Karpas-422 (cell line): Measurements from ENCODE around the gene PCCA. TPM values are rescaled to one million over a fixed set of nuclear protein-coding genes. Genes with fewer than 3 reads are reported as not detected.

Experiments used
- DNase-seq: peaks from one replicate; pipeline ENCODE4 v3.0.0-alpha.2; 2015
- H2AFZ ChIP-seq: fragments of 200-600 bp; sonication (generic); 2 replicates; pipeline ENCODE4 v1.6.1; 2014; ENCODE audit warnings: antibody characterized with exemption, low read length, mixed read lengths
- H3K27ac ChIP-seq: fragments of 200-600 bp; sonication (generic); 2 replicates; pipeline ENCODE4 v1.5.1; 2014; ENCODE audit warnings: mild to moderate bottlenecking, low read length, moderate library complexity
- H3K27me3 ChIP-seq: fragments of 200-600 bp; sonication (generic); 2 replicates; pipeline ENCODE4 v1.6.1; 2014; ENCODE audit warnings: low read length, mixed read lengths
- H3K36me3 ChIP-seq: fragments of 200-600 bp; sonication (generic); 2 replicates; pipeline ENCODE4 v1.6.1; 2014; ENCODE audit warnings: low read length, mixed read lengths; ENCODE audit not compliant: insufficient read depth
- H3K4me1 ChIP-seq: fragments of 200-600 bp; sonication (generic); 2 replicates; pipeline ENCODE4 v1.6.1; 2014; ENCODE audit warnings: mild to moderate bottlenecking, low read length, mixed read lengths
- H3K4me2 ChIP-seq: fragments of 200-600 bp; sonication (generic); 2 replicates; pipeline ENCODE4 v1.6.1; 2014; ENCODE audit warnings: low read length, low read depth, mild to moderate bottlenecking; ENCODE audit not compliant: poor library complexity, severe bottlenecking
- H3K4me3 ChIP-seq: fragments of 200-600 bp; sonication (generic); 2 replicates; pipeline ENCODE4 v1.5.1; 2014; ENCODE audit warnings: mild to moderate bottlenecking, antibody characterized with exemption, low read length, mixed read lengths
- H3K79me2 ChIP-seq: fragments of 200-600 bp; sonication (generic); 2 replicates; pipeline ENCODE4 v1.6.1; 2014; ENCODE audit warnings: mild to moderate bottlenecking, low read length, mixed read lengths
- H3K9ac ChIP-seq: fragments of 200-600 bp; sonication (generic); 2 replicates; pipeline ENCODE4 v1.6.0; 2014; ENCODE audit warnings: low read length
- H3K9me2 ChIP-seq: fragments of 200-600 bp; sonication (generic), shearing (Covaris generic); replicated peaks from 2 replicates; pipeline ENCODE4 v1.6.0; 2014; ENCODE audit warnings: mild to moderate bottlenecking, low read length, moderate library complexity; ENCODE audit not compliant: insufficient read depth
- H3K9me3 ChIP-seq: fragments of 300-700, 200-600 bp; sonication (generic); 2 replicates; pipeline ENCODE4 v1.6.1; 2014; ENCODE audit warnings: low read length, mixed read lengths
- H4K20me1 ChIP-seq: fragments of 200-600 bp; sonication (generic); 2 replicates; pipeline ENCODE4 v1.6.1; 2014; ENCODE audit warnings: mild to moderate bottlenecking, antibody characterized with exemption, low read length, low read depth; ENCODE audit not compliant: insufficient read depth
- total RNA-seq: library from RNA; depleted of rRNA; stranded (reverse); fragments of >200 nt; shearing (Covaris generic); gene quantifications from 2 replicates; pipeline ENCODE4 v1.2.3, GENCODE V29; 2014; ENCODE audit warnings: low replicate concordance

The PCCA gene
- total RNA-seq, 1 experiment from 2014 or later: 7.0 TPM

DNA sequence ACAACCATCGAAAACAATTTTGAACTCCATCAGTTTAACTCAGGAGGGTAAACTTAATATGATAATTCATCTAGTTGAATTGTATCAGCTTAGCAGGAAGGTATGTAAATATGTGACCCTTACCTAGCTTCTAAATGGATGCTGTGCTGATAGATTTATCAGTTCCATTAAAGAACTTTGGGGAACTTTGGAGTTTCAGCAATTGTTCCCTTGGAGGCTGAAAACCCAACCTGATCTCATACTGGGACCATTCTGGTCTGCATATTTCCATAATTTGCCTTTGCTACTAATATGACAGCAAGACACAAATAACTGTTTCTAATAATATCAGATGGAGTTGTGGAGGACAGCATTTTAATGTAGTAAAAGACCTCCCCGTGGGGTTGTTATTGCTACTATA, 371.9 kb downstream of the PCCA start:
- no peaks in the 10 kb centered on the region for H3K79me2 ChIP-seq
- H3K9me2 ChIP-seq: no peaks in the 10 kb centered on the region
- H3K4me3 ChIP-seq: no peak overlapping the region
- no peak overlapping the region for H2AFZ ChIP-seq
- no peaks in the 10 kb centered on the region for H3K9me3 ChIP-seq
- no peak overlapping the region for H3K27ac ChIP-seq
- no peaks in the 10 kb centered on the region for H4K20me1 ChIP-seq
- no peak overlapping the region for H3K9ac ChIP-seq
- DNase-seq: no peak
- H3K4me1 ChIP-seq: peaks cover 5% of the 10 kb centered on the region; the same call in 1 of the 2 replicates
- no peaks in the 10 kb centered on the region for H3K36me3 ChIP-seq
- H3K27me3 ChIP-seq: no peaks in the 10 kb centered on the region
- H3K4me2 ChIP-seq: no peak overlapping the region

DNA sequence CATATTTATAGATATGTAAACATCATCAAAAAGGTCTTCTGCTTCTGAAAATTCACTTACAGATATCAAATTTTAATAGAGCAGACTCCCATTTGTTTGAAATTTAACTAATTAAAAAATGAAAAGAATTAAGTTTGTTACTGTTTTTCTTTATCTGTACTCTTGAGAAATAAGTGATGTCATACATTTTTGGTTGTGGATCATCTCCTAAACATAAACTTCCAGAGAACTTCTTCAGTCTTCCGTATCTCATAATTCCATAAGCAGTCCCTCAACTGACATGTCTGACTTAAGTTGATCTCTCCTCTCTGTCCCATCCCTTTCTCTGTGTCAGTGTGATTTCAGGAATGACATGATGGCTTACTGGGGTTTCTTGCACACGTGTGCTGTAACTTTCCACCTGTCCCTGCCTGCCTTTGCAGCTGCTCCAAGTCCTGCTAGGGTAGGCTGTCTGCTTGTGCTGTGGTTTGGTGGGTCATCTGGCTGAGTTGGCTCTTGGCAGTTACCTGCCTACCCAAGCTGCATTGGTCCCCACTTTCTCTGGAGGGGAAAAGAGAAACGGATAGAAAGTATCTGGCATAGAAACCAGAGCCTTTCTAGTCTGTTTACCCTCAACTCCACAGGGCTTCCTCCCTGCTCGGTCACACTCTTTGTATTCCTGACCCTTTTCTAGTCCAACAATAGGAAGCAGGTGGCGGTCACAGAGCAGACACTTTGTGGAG, 372.6 kb downstream of the PCCA start:
- Histone ChIP-seq H3K27ac (no peak overlapping the region), H3K4me2 (no peak overlapping the region), H3K36me3 (no peaks in the 10 kb centered on the region), H2AFZ (no peak overlapping the region), H3K27me3 (no peaks in the 10 kb centered on the region), H3K9me3 (no peaks in the 10 kb centered on the region), H3K9ac (no peak overlapping the region), H3K79me2 (no peaks in the 10 kb centered on the region), H3K9me2 (no peaks in the 10 kb centered on the region), H3K4me1 (peaks cover 5% of the 10 kb centered on the region; the same call in 1 of the 2 replicates), H3K4me3 (no peak overlapping the region), H4K20me1 (no peaks in the 10 kb centered on the region)
- no peak for DNase-seq

DNA sequence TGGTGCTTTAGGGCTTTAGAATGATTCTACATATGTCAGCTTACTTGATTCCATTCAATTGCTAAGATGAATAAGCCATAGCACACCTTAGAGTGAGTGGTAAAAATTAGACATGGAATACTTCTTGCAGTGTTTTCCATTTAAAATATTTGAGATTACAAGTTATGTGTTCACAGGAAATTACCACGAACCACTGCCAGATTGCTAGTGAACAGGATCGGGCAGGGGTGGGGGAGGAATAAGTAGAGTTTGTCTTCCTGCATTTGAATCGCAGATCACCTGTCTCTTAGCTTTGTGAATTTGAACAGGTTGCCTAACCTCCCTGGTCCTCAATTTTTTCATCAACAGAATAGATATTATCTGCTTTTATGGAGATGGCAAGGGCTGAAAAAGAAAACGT, 375.1 kb downstream of the PCCA start:
- Histone ChIP-seq H3K36me3 (no peaks in the 10 kb centered on the region), H3K9me3 (no peaks in the 10 kb centered on the region), H3K27ac (no peak overlapping the region), H3K9ac (no peak overlapping the region), H4K20me1 (no peaks in the 10 kb centered on the region), H3K27me3 (no peaks in the 10 kb centered on the region), H3K4me2 (no peak overlapping the region), H3K4me1 (peaks cover 5% of the 10 kb centered on the region; the same call in 1 of the 2 replicates), H2AFZ (no peak overlapping the region), H3K9me2 (no peaks in the 10 kb centered on the region), H3K79me2 (no peaks in the 10 kb centered on the region), H3K4me3 (no peak overlapping the region)
- no peak for DNase-seq

DNA sequence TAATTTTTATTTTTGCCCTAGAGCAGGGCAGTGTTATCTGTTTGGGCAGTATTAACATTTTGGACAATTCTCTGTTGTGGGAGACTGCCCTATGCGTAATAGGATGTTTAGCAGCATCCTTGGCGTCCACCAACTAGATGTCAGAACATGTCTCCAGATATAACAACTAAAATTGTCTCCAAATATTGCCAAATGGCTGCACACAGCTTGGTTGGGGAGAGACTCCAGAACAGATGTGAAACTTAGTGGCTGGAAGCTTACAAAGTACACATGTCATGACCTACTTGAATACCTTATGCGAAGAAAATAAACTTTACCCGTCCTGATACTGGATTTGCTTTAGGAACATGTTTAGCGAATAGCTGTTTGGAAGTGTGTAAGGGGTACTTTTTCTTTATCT, 376.7 kb downstream of the PCCA start:
- no peak overlapping the region for H3K27ac ChIP-seq

DNA sequence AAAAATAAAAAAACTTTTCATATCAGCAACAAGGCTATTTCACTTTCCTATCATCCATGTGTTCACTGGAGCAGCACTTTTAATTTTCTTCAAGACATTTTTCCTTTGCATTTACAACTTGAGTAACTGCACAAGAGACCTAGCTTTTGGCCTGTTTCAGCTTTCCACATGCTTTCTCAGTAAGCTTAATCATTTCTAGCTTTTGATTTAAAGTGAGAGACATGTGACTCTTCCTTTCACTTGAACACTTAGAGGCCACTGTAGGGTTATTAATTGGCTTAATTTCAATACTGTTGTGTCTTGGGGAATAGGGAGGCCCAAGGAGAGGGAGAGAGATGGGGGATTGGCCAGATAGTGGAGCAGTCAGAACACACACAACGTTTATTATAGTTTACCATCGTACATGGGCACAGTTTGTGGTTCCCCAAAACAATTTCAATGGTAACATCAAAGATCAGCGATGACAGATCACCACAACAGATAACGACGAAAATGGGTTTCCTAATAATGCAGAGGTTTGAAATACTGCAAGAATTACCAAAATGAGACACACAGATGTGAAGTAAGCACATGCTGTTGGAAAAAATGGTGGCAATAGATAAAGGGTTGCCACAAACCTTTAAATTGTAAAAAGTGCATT, 382.1 kb downstream of the PCCA start:
- H3K79me2 ChIP-seq: no peaks in the 10 kb centered on the region
- H4K20me1 ChIP-seq: no peaks in the 10 kb centered on the region
- H3K4me1 ChIP-seq: no peaks in the 10 kb centered on the region
- no peak overlapping the region for H3K9ac ChIP-seq
- H3K4me3 ChIP-seq: no peak overlapping the region
- no peak overlapping the region for H3K4me2 ChIP-seq
- H3K9me2 ChIP-seq: no peaks in the 10 kb centered on the region
- H3K27ac ChIP-seq: no peak overlapping the region
- no peak for DNase-seq
- H2AFZ ChIP-seq: no peak overlapping the region
- no peaks in the 10 kb centered on the region for H3K9me3 ChIP-seq
- H3K36me3 ChIP-seq: no peaks in the 10 kb centered on the region
- no peaks in the 10 kb centered on the region for H3K27me3 ChIP-seq

More for the DNA sequence above, 376.7 kb downstream of the PCCA start:
- DNase-seq: no peak
- peaks cover 5% of the 10 kb centered on the region; the same call in 1 of the 2 replicates for H3K4me1 ChIP-seq
- H3K79me2 ChIP-seq: no peaks in the 10 kb centered on the region
- no peaks in the 10 kb centered on the region for H4K20me1 ChIP-seq
- no peak overlapping the region for H2AFZ ChIP-seq
- H3K9me3 ChIP-seq: no peaks in the 10 kb centered on the region
- no peak overlapping the region for H3K4me3 ChIP-seq
- H3K9ac ChIP-seq: no peak overlapping the region
- no peak overlapping the region for H3K4me2 ChIP-seq
- H3K36me3 ChIP-seq: no peaks in the 10 kb centered on the region
- no peaks in the 10 kb centered on the region for H3K27me3 ChIP-seq
- H3K9me2 ChIP-seq: no peaks in the 10 kb centered on the region

DNA sequence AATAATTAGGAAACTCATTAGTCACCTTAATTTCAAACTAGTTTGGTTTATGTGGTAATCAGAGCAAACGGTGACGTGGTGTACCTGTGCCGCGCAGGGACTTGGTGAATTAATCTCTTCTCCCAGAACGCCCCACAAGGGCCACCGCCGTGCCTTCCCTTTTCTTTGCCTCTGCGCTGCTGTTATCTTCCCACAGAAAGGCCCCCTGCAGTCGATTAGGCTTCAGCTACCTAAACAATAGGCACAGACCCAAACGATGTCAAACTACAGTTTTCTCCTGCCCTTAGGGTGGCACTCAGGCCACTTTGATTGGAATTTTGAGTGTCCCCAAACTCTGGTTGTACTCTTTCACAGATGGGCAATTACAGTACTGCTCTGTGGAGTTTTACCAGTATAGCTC, 384.2 kb downstream of the PCCA start:
- no peak overlapping the region for H2AFZ ChIP-seq
- no peaks in the 10 kb centered on the region for H3K4me1 ChIP-seq
- no peaks in the 10 kb centered on the region for H3K79me2 ChIP-seq
- DNase-seq: no peak
- H3K27me3 ChIP-seq: no peaks in the 10 kb centered on the region
- no peak overlapping the region for H3K4me2 ChIP-seq
- no peaks in the 10 kb centered on the region for H3K9me2 ChIP-seq
- H3K9me3 ChIP-seq: no peaks in the 10 kb centered on the region
- H3K9ac ChIP-seq: no peak overlapping the region
- no peaks in the 10 kb centered on the region for H3K36me3 ChIP-seq
- H3K4me3 ChIP-seq: no peak overlapping the region
- no peak overlapping the region for H3K27ac ChIP-seq
- H4K20me1 ChIP-seq: no peaks in the 10 kb centered on the region

DNA sequence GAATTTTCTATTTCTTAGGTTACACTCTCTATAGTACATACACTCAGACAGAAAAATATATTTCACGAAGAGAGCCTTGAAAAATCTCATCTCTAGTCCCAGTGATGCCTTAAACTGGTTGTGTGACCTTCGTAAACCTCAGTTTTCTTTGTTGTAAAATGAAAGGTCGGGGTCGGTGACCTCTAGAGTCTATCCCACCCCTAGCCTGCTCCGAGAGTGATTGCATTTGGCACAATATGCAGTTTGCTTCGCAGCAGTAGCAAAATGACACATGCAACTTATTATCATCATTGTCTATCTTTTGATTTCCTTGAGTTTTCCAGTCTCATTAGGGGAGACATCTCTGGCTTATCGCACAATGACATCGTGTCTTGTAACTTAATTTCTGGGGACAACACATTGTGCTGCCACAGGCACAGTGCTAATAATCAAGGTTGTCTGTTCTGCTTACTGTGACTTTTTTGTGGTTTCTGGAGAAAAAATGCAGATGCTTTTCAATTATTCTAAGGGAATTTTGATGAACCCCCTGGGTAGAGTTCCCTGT, 384.7 kb downstream of the PCCA start:
- no peak overlapping the region for H2AFZ ChIP-seq
- no peaks in the 10 kb centered on the region for H3K36me3 ChIP-seq
- H3K4me1 ChIP-seq: no peaks in the 10 kb centered on the region
- H3K9ac ChIP-seq: no peak overlapping the region
- no peaks in the 10 kb centered on the region for H4K20me1 ChIP-seq
- H3K27me3 ChIP-seq: no peaks in the 10 kb centered on the region
- H3K4me2 ChIP-seq: no peak overlapping the region
- H3K4me3 ChIP-seq: no peak overlapping the region
- H3K9me3 ChIP-seq: no peaks in the 10 kb centered on the region
- no peaks in the 10 kb centered on the region for H3K9me2 ChIP-seq
- no peak for DNase-seq
- no peak overlapping the region for H3K27ac ChIP-seq
- no peaks in the 10 kb centered on the region for H3K79me2 ChIP-seq

DNA sequence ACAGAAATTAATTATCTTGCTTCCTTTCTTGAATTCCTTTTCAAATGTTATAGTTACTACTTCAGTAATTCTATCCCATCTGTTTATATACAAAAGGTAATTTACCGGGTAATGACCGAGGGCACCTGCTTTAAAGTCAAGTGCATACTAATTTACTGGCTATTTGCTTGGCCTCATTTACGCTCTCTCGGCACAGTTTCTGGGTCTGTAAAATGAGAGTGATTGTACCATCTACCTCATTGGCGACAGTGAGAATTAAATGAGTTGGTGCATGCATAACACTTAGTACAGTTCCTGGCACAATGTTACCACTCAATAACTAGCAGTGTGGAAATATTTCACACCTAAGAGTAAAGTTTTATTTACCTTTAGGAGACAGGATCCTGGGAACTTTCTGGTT, 388.1 kb downstream of the PCCA start:
- no peaks in the 10 kb centered on the region for H3K9me3 ChIP-seq
- no peak overlapping the region for H2AFZ ChIP-seq
- H3K4me2 ChIP-seq: no peak overlapping the region
- no peaks in the 10 kb centered on the region for H4K20me1 ChIP-seq
- DNase-seq: no peak
- no peak overlapping the region for H3K27ac ChIP-seq
- no peaks in the 10 kb centered on the region for H3K9me2 ChIP-seq
- H3K4me1 ChIP-seq: no peaks in the 10 kb centered on the region
- no peaks in the 10 kb centered on the region for H3K79me2 ChIP-seq
- no peak overlapping the region for H3K4me3 ChIP-seq
- H3K36me3 ChIP-seq: no peaks in the 10 kb centered on the region
- no peaks in the 10 kb centered on the region for H3K27me3 ChIP-seq
- H3K9ac ChIP-seq: no peak overlapping the region
